IMR-90 (cell line): ENCODE measurements around the gene UQCRC1. TPM values are rescaled to one million over a fixed set of nuclear protein-coding genes. Genes with fewer than 3 reads are reported as not detected.

Source experiments
- ATAC-seq: fragments of 200-7000 bp; cut with Tn5 transposase; 2 replicates; pipeline ENCODE4 v1.9.1; 2020; ENCODE audit warnings: low read depth, mild to moderate bottlenecking, moderate library complexity
- BruUV-seq: library from RNA; stranded (reverse); fragments of 400-500 nt; replicated peaks from 2 replicates; lab custom pipeline; 2021; lab: Mats Ljungman, UMichigan
- CTCF ChIA-PET: fragments of 300-600 bp; formaldehyde crosslinking; extraction: SDS; loops from one replicate; lab custom pipeline; 2021; ENCODE audit warnings: antibody characterized with exemption; lab: Yijun Ruan, JAX
- POLR2A ChIA-PET: fragments of 300-600 bp; sonication (Branson Sonifier 250); formaldehyde crosslinking; loops from one replicate; lab custom pipeline; 2022; ENCODE audit warnings: antibody characterized with exemption; ENCODE audit not compliant: unreplicated experiment; lab: Charles Lee
- DNase-seq: peaks from one replicate; pipeline ENCODE4 v3.0.0; 2013
- H2AFZ ChIP-seq: replicated peaks from 2 replicates; pipeline ENCODE3; 2013; ENCODE audit warnings: low read length, mild to moderate bottlenecking; ENCODE audit not compliant: poor library complexity
- H2AK5ac ChIP-seq: 2 replicates; pipeline ENCODE4 v1.6.1; 2013; ENCODE audit warnings: low read depth, low read length, inconsistent platforms
- H2AK9ac ChIP-seq: replicated peaks from 2 replicates; pipeline ENCODE3; 2013; ENCODE audit warnings: mild to moderate bottlenecking, low read depth, low read length, moderate library complexity; ENCODE audit not compliant: poor library complexity
- H2BK120ac ChIP-seq: 2 replicates; pipeline ENCODE4 v1.6.1; 2013; ENCODE audit warnings: low read depth, low read length, inconsistent platforms
- H2BK15ac ChIP-seq: 3 replicates; pipeline ENCODE4 v1.6.1; 2013; ENCODE audit warnings: low read depth, low read length, inconsistent platforms
- H2BK20ac ChIP-seq: 2 replicates; pipeline ENCODE4 v1.6.1; 2013; ENCODE audit warnings: low read depth, mild to moderate bottlenecking, inconsistent platforms, low read length, moderate library complexity
- H2BK5ac ChIP-seq: 2 replicates; pipeline ENCODE4 v1.6.1; 2013; ENCODE audit warnings: mild to moderate bottlenecking, low read depth, low read length, inconsistent platforms; ENCODE audit not compliant: poor library complexity, severe bottlenecking
- H3K14ac ChIP-seq: replicated peaks from 2 replicates; pipeline ENCODE4 v1.6.1; 2013; ENCODE audit warnings: low read depth, low read length, inconsistent platforms
- H3K18ac ChIP-seq: 2 replicates; pipeline ENCODE4 v1.6.1; 2013; ENCODE audit warnings: low read depth, low read length, control low read depth
- H3K23ac ChIP-seq: 2 replicates; pipeline ENCODE4 v1.6.1; 2013; ENCODE audit warnings: low read depth, low read length, inconsistent platforms
- H3K27ac ChIP-seq: 2 replicates; pipeline ENCODE4 v1.5.1; 2013; ENCODE audit warnings: mild to moderate bottlenecking, control low read depth, low read length; ENCODE audit not compliant: insufficient read depth
- H3K27me3 ChIP-seq: 2 replicates; pipeline ENCODE4 v1.6.1; 2013; ENCODE audit warnings: low read length; ENCODE audit not compliant: control insufficient read depth, insufficient read depth
- H3K36me3 ChIP-seq: 2 replicates; pipeline ENCODE4 v1.6.1; 2013; ENCODE audit warnings: low read length, mixed read lengths; ENCODE audit not compliant: control insufficient read depth, insufficient read depth
- H3K4ac ChIP-seq: 2 replicates; pipeline ENCODE4 v1.6.1; 2013; ENCODE audit warnings: low read depth, low read length, inconsistent platforms
- H3K4me1 ChIP-seq: 2 replicates; pipeline ENCODE4 v1.6.1; 2013; ENCODE audit warnings: low read length, mixed read lengths; ENCODE audit not compliant: control insufficient read depth, insufficient read depth
- H3K4me2 ChIP-seq: 2 replicates; pipeline ENCODE4 v1.6.1; 2013; ENCODE audit warnings: low read depth, mild to moderate bottlenecking, control low read depth, low read length, moderate library complexity
- H3K4me3 ChIP-seq: 2 replicates; pipeline ENCODE4 v1.5.1; 2013; ENCODE audit warnings: low read depth, mild to moderate bottlenecking, control low read depth, low read length, moderate library complexity; ENCODE audit not compliant: insufficient read depth
- H3K56ac ChIP-seq: 2 replicates; pipeline ENCODE4 v1.6.1; 2013; ENCODE audit warnings: low read length, inconsistent platforms; ENCODE audit not compliant: insufficient read depth; ENCODE audit errors: extremely low read depth
- H3K79me1 ChIP-seq, 2 experiments: 2 replicates each; pipeline ENCODE4 v1.6.1; 2013; ENCODE audit warnings: low read length in 2 of 2, inconsistent platforms in 1 of 2, low read depth in 1 of 2
- H3K9ac ChIP-seq: 2 replicates; pipeline ENCODE4 v1.6.1; 2013; ENCODE audit warnings: low read depth, low read length, control low read depth
- H3K9me1 ChIP-seq: 2 replicates; pipeline ENCODE4 v1.6.1; 2013; ENCODE audit warnings: low read length, inconsistent platforms; ENCODE audit not compliant: insufficient read depth
- H3K9me3 ChIP-seq: 2 replicates; pipeline ENCODE4 v1.6.1; 2013; ENCODE audit warnings: low read length; ENCODE audit not compliant: control insufficient read depth, insufficient read depth
- H4K20me1 ChIP-seq: 2 replicates; pipeline ENCODE4 v1.6.1; 2013; ENCODE audit warnings: low read length, inconsistent platforms; ENCODE audit not compliant: insufficient read depth
- H4K5ac ChIP-seq: 2 replicates; pipeline ENCODE4 v1.6.1; 2013; ENCODE audit warnings: mild to moderate bottlenecking, low read depth, low read length, control low read depth
- H4K8ac ChIP-seq, 2 experiments: 2 replicates each; pipeline ENCODE4 v1.6.1; 2013; ENCODE audit warnings: low read depth in 2 of 2, low read length in 2 of 2, control low read depth in 1 of 2, inconsistent platforms in 1 of 2
- H4K91ac ChIP-seq: 2 replicates; pipeline ENCODE4 v1.6.1; 2013; ENCODE audit warnings: low read depth, low read length, inconsistent platforms; ENCODE audit not compliant: insufficient read depth
- FOS ChIP-seq: fragments of 150-350 bp; IDR thresholded peaks from 2 replicates; pipeline ENCODE4 v1.6.1; 2016; ENCODE audit warnings: low read depth, low read length
- MAFK ChIP-seq: IDR thresholded peaks from 2 replicates; pipeline ENCODE4 v1.6.1; 2012; ENCODE audit warnings: low read depth, low read length, improper control_type of control experiment
- RAD21 ChIP-seq: IDR thresholded peaks from 2 replicates; pipeline ENCODE4 v1.6.1; 2012; ENCODE audit warnings: low read length, improper control_type of control experiment
- RFX5 ChIP-seq: IDR thresholded peaks from 2 replicates; pipeline ENCODE4 v1.8.0; 2012; ENCODE audit warnings: low read depth, mild to moderate bottlenecking, low read length, moderate library complexity
- SMC3 ChIP-seq: fragments of 150-350 bp; IDR thresholded peaks from 2 replicates; pipeline ENCODE4 v1.6.1; 2016; ENCODE audit warnings: low read depth, mild to moderate bottlenecking, antibody characterized with exemption, low read length, moderate library complexity
- WGBS, 2 experiments: methylation state at CpG; one replicate each; pipeline versions ENCODE4 v1.1.5 to v1.1.7; 2013; ENCODE audit warnings: missing lambda C conversion rate in 2 of 2; ENCODE audit not compliant: insufficient read length in 1 of 2; ENCODE audit errors: extremely low coverage in 2 of 2; 5-methylcytosine and 5-hydroxymethylcytosine counted together
- dilution Hi-C: fragments of 300-500 bp; cut with HindIII; formaldehyde crosslinking; loops from one replicate; pipeline ENCODE4 v1.14.3; 2018; ENCODE audit warnings: low sequenced_read_pairs; ENCODE audit not compliant: unreplicated experiment
- in situ Hi-C: fragments of 300-500 bp; cut with MboI; formaldehyde crosslinking; loops from 3 replicates; pipeline ENCODE4 v1.14.3; 2019; ENCODE audit warnings: low sequenced_read_pairs, inconsistent platforms, mixed read lengths
- intact Hi-C: fragments of 100-400 bp; cut with micrococcal nuclease; formaldehyde crosslinking; loops from 2 replicates; pipeline ENCODE4 v1.10.0; 2022
- polyA plus RNA-seq, 3 experiments: library from polyadenylated mRNA; depleted of rRNA; stranded (reverse); fragments of >200 nt; gene quantifications; 2 replicates each; pipeline ENCODE4 v1.2.3, GENCODE V29; 2012; ENCODE audit warnings: low replicate concordance in 1 of 3
- total RNA-seq: library from RNA; depleted of rRNA; stranded (reverse); fragments of >200 nt; gene quantifications from 2 replicates; pipeline ENCODE4 v1.2.3, GENCODE V29; 2012

Gene UQCRC1
- total and polyA plus RNA-seq, 2 of the 4 experiments (the other 2 are of a cell fraction) = 474 to 1,365 TPM

DNA sequence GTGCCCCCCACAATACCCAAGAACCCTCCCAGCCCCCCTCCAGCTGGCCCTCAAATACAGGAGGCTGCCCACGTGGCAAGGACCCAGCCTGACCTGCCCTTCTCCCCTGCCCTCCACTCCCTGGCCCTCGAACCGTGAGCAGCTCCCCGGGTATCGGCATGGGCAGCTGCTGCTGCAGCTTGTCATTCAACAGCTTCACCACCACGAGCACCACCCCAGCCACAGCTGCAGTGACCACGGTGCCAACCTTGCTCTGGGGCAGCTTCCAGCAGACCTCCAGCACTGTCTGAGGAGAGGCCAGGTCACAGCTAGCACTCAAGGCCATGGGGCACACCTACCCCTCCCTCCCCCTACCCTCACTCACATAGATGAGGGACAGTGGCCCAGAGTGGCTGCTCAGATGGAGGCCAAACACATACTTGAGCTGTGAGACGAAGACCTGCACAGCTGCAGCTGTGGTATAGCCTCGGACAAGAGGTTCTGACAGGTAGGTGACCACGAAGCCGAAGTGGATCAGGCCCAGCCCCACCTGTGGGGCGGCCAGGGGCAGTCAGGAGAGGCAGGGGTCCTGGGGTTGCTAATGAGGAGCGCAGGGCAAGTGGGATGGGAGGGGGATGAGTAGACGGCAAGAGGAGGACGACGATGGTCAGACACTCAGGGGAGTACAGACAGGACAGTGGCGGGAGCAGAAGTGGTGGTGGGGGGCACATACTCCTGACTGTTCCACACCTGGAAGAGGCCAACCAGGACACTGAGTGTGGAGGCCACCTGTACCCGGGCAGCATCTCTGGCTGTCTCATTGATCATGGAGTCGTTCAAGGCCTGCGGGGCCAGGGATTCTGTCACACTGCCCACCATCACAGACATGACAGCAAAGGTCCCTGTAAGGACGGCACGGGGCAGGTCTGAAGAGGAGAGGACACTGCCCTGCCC, 22.3 kb upstream of the UQCRC1 start:
- TF ChIP-seq RAD21 (no peak), RFX5 (no peak), MAFK (no peak), SMC3 (no peak), FOS (no peak)
- no peak overlapping the region for H2BK15ac ChIP-seq
- no peak overlapping the region for H3K18ac ChIP-seq
- no peaks in the 10 kb centered on the region for H3K9me3 ChIP-seq
- no peak overlapping the region for H3K56ac ChIP-seq
- dilution Hi-C loops (no loop called here), intact Hi-C loops (loop anchor here (10.0 kb wide), 1 partner anchor 187 kb away; the partner anchor contains the start of genes ATRIP, CCDC51 and TMA7), in situ Hi-C loops (no loop called here)
- H3K9ac ChIP-seq = no peak overlapping the region
- peaks cover 70% of the 10 kb centered on the region for H3K36me3 ChIP-seq
- H3K14ac ChIP-seq = no peak overlapping the region
- peaks cover 51% of the 10 kb centered on the region for H4K20me1 ChIP-seq
- H4K91ac ChIP-seq = no peak overlapping the region
- no peak overlapping the region for H2AK9ac ChIP-seq
- POLR2A ChIA-PET = no interaction called here
- WGBS, 2 experiments = 85% methylated on average over 7 of the region's 22 CpGs; no CpG with 5 or more reads in 1 of the 2 experiments
- H3K4ac ChIP-seq = no peak overlapping the region
- H2AFZ ChIP-seq = peak overlapping the region; percentile 51
- peaks cover 18% of the 10 kb centered on the region for H3K4me1 ChIP-seq
- H3K4me3 ChIP-seq = no peak overlapping the region
- no peak overlapping the region for H2BK120ac ChIP-seq
- no peak for ATAC-seq
- H3K79me1 ChIP-seq = peaks cover 39 to 66% of the 10 kb centered on the region in 2 experiments
- peaks cover 12% of the 10 kb centered on the region for H3K9me1 ChIP-seq
- no peak overlapping the region for H4K8ac ChIP-seq
- H3K4me2 ChIP-seq = no peak overlapping the region
- H4K5ac ChIP-seq = no peak overlapping the region
- no peak overlapping the region for H2BK5ac ChIP-seq
- no TSS peak for BruUV-seq
- DNase-seq = no peak
- H3K23ac ChIP-seq = no peak overlapping the region
- H3K27ac ChIP-seq = no peak overlapping the region
- no peak overlapping the region for H2BK20ac ChIP-seq
- H3K27me3 ChIP-seq = no peaks in the 10 kb centered on the region
- H2AK5ac ChIP-seq = no peak overlapping the region
- CTCF ChIA-PET = no interaction called here
